Transverse colon (tissue), 4 donors: ENCODE results near the gene PHOX2B. TPM values are rescaled to one million over a fixed set of nuclear protein-coding genes. Genes with fewer than 3 reads are reported as not detected.

Source experiments
- DNase-seq: peaks from one replicate; pipeline ENCODE4 v3.0.0-alpha.2; 2019
- H3K27ac ChIP-seq, 4 donors: fragments of 200-600 bp; sonication (generic); 2 replicates each; pipeline ENCODE4 v1.5.1; 2016 to 2018; ENCODE audit warnings: inconsistent platforms in 4 of 4
- H3K27me3 ChIP-seq: fragments of 200-600 bp; sonication (generic); 2 replicates; pipeline ENCODE4 v1.5.1; 2017; ENCODE audit warnings: inconsistent platforms
- H3K36me3 ChIP-seq, 4 donors: fragments of 200-600 bp; sonication (generic); 2 replicates each; pipeline ENCODE4 v1.5.1; 2017 to 2019; ENCODE audit warnings: inconsistent platforms in 4 of 4
- H3K4me1 ChIP-seq, 4 donors: fragments of 200-600 bp; sonication (generic); 2 replicates each; pipeline ENCODE4 v1.5.1; 2017 to 2020; ENCODE audit warnings: inconsistent platforms in 4 of 4
- H3K4me3 ChIP-seq, 4 donors: fragments of 200-600 bp; sonication (generic); 1 replicate in 1 of 4; 2 replicates in 3 of 4; pipeline versions ENCODE4 v1.5.1 to v1.6.1; 2017 to 2019; ENCODE audit warnings: inconsistent platforms in 4 of 4
- H3K9me3 ChIP-seq, 2 donors: fragments of 200-600 bp; sonication (generic); 2 replicates each; pipeline ENCODE4 v1.5.1; 2017 to 2019; ENCODE audit warnings: inconsistent platforms in 2 of 2
- EP300 ChIP-seq: sonication (generic); formaldehyde crosslinking; IDR thresholded peaks from one replicate; pipeline ENCODE4 v1.6.1; 2017; ENCODE audit warnings: antibody characterized with exemption, low read depth
- POLR2A ChIP-seq: fragments of 450-650 bp; IDR thresholded peaks from one replicate; pipeline ENCODE4 v1.6.1; 2016; ENCODE audit warnings: antibody characterized with exemption, mild to moderate bottlenecking, moderate library complexity
- POLR2AphosphoS5 ChIP-seq, 3 donors: sonication (generic); formaldehyde crosslinking; IDR thresholded peaks; one replicate each; pipeline ENCODE4 v1.6.1; 2016; ENCODE audit warnings: antibody characterized with exemption in 3 of 3
- WGBS, 2 donors: methylation state at CpG; one replicate each; pipeline ENCODE4 v1.1.5; 2018; ENCODE audit warnings: low coverage in 1 of 2; 5-methylcytosine and 5-hydroxymethylcytosine counted together
- in situ Hi-C, 4 donors: fragments of 200-750 bp; cut with MboI; loops; one replicate each; pipeline versions ENCODE4 v1.15.0 to v1.15.1; 2017; ENCODE audit warnings: low sequenced_read_pairs in 3 of 4, low pct_ligation_motif_present in 1 of 4, low pct_unique_long_range_greater_than_20kb in 1 of 4
- intact Hi-C: fragments of 100-400 bp; cut with DNase I; formaldehyde crosslinking; loops from one replicate; pipeline ENCODE4 v1.15.1; 2023; ENCODE audit warnings: low total_unique reads
- total RNA-seq, 4 donors: library from RNA; depleted of rRNA; stranded (reverse); fragments of >200 nt; gene quantifications; one replicate each; pipeline ENCODE4 v1.1.0, GENCODE V29; 2016
- TF ChIP-seq, protein P1 (sequence below), 5 experiments: fragments of 200-600 bp in 3 of 5; fragments of 450-650 bp in 2 of 5; sonication (generic) in 3 of 5; IDR thresholded peaks; 1 replicate in 2 of 5; 2 replicates in 3 of 5; pipeline ENCODE4 v1.5.1; 2016 to 2017; ENCODE audit warnings: antibody characterized with exemption in 5 of 5, inconsistent platforms in 3 of 5, mild to moderate bottlenecking in 2 of 5, moderate library complexity in 1 of 5

Gene PHOX2B
- total RNA-seq, 4 donors from 2014 or later, result 0.27 to 4.4 (median 1.1) TPM

DNA sequence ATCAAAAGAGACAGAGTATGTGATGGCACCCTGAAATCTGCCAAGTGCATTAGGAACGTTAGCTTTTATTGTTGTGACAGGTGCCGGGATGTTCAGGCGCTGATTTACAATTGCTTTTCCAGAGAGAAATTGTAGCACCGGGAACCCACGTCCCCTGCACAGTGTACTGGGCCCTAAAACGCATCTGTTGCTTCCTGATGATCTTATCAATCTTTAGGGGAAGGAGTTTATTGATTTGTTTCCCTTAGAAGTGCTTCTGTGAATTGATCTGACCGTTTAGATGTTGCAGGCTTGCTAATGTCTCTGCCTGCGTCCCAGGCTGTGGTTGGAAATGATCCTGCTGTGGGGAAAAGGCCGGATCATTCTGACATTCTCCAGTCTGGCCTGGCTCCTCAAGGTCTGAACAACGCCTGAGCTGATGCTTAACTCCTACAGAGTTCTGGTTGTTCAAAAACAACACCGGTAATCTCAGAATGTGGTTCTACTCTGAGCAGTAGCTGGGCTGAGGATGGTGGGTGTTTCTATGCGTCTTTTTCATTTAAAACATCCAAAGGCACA is 16.9 kb downstream of the PHOX2B start:
- 18 to 30% methylated on average over 2 to 12 of the region's 12 CpGs for WGBS, 2 donors
- Histone ChIP-seq H3K4me1 (no peaks in the 10 kb centered on the region), H3K27me3 (peaks cover 10% of the 10 kb centered on the region), H3K9me3 (no peaks in the 10 kb centered on the region), H3K27ac (no peak overlapping the region), H3K36me3 (no peaks in the 10 kb centered on the region), H3K4me3 (no peak overlapping the region)
- no peak for DNase-seq
- intact Hi-C loops, result no loop called here
- TF ChIP-seq, protein P1, sequence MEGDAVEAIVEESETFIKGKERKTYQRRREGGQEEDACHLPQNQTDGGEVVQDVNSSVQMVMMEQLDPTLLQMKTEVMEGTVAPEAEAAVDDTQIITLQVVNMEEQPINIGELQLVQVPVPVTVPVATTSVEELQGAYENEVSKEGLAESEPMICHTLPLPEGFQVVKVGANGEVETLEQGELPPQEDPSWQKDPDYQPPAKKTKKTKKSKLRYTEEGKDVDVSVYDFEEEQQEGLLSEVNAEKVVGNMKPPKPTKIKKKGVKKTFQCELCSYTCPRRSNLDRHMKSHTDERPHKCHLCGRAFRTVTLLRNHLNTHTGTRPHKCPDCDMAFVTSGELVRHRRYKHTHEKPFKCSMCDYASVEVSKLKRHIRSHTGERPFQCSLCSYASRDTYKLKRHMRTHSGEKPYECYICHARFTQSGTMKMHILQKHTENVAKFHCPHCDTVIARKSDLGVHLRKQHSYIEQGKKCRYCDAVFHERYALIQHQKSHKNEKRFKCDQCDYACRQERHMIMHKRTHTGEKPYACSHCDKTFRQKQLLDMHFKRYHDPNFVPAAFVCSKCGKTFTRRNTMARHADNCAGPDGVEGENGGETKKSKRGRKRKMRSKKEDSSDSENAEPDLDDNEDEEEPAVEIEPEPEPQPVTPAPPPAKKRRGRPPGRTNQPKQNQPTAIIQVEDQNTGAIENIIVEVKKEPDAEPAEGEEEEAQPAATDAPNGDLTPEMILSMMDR (IDR thresholded peaks at IDR 0.05), result no peak
- TF ChIP-seq POLR2A, result no peak
- TF ChIP-seq POLR2AphosphoS5 (IDR thresholded peaks at IDR 0.05), result no peak
- no peak for TF ChIP-seq EP300
- in situ Hi-C loops, result no loop called here

GRCh38 chr4:41728573-41728913 is 20.0 kb downstream of the PHOX2B start:
- Histone ChIP-seq H3K27me3 (peaks cover 7% of the 10 kb centered on the region), H3K36me3 (no peaks in the 10 kb centered on the region), H3K4me1 (no peaks in the 10 kb centered on the region), H3K27ac (no peak overlapping the region), H3K9me3 (peaks cover 4 to 7% of the 10 kb centered on the region in 2 donors), H3K4me3 (no peak overlapping the region)
- intact Hi-C loops (no loop called here), in situ Hi-C loops (no loop called here)
- WGBS, 2 donors, result 65% methylated on average over 3 of the region's 3 CpGs
- DNase-seq, result no peak
- TF ChIP-seq, protein P1 (IDR thresholded peaks at IDR 0.05), result no peak
- no peak for TF ChIP-seq POLR2AphosphoS5 (IDR thresholded peaks at IDR 0.05)

DNA sequence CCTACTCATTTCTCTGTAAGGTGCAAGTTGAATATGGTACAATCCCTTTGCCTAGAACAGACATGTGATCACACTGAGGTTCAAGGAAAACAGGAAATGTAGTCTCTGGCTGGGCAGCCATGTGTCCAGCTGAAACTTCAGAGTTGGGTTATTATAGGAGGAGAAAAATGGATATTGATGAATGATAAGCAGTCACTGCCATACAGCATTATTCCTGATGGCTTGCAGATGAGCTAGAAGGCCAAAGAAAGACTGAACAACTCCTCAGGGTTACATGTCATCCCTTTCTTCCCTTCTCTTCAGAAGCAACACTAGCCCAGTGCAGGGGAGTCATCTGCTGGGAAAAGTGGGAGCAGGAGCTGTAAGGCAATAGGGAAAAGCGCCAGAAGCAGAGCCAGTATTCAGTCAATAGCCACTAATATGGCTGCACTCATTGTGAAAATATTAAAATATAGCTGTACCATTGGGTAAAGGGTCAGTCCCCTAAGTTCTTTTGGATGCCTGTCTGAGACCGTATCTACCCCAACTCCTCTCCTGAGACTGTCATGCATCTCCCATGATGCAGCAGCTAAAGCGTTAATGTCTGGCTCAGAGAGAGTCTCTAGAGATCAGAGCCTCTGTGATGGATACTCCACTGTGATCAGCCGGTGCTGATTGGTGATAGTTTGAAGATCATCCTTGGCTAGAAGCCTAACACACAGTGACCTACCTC is 20.5 kb downstream of the PHOX2B start:
- no peak for TF ChIP-seq POLR2AphosphoS5 (IDR thresholded peaks at IDR 0.05)
- TF ChIP-seq, protein P1 (IDR thresholded peaks at IDR 0.05), result no peak
- TF ChIP-seq POLR2A, result no peak
- no peak for TF ChIP-seq EP300
- Histone ChIP-seq H3K36me3 (no peaks in the 10 kb centered on the region), H3K4me3 (no peak overlapping the region), H3K4me1 (no peaks in the 10 kb centered on the region), H3K9me3 (peaks cover 4 to 7% of the 10 kb centered on the region in 2 donors), H3K27me3 (peaks cover 7% of the 10 kb centered on the region), H3K27ac (no peak overlapping the region)
- DNase-seq, result no peak
- in situ Hi-C loops (no loop called here), intact Hi-C loops (no loop called here)
- WGBS, 2 donors, result 66% methylated on average over 4 of the region's 4 CpGs; no CpG with 5 or more reads in 1 of the 2 donors

- no peaks in the 10 kb centered on the region for H3K4me1 ChIP-seq
- H3K9me3 ChIP-seq, result peaks cover 4 to 7% of the 10 kb centered on the region in 2 donors
- intact Hi-C loops (no loop called here), in situ Hi-C loops (no loop called here)
- peaks cover 2% of the 10 kb centered on the region for H3K27me3 ChIP-seq
- 5 to 17% methylated on average over 1 of the region's 1 CpG for WGBS, 2 donors
- TF ChIP-seq, protein P1 (IDR thresholded peaks at IDR 0.05), result no peak
- no peak for TF ChIP-seq POLR2AphosphoS5 (IDR thresholded peaks at IDR 0.05)
- no peak for TF ChIP-seq EP300
- no peak for TF ChIP-seq POLR2A
- no peak for DNase-seq
- no peak overlapping the region for H3K4me3 ChIP-seq
- H3K36me3 ChIP-seq, result no peaks in the 10 kb centered on the region
- H3K27ac ChIP-seq, result no peak overlapping the region
Observed at GRCh38 chr4:41725254-41725653, 23.3 kb downstream of the PHOX2B start.
